ENCODE data around the gene EFNB2. TPM values are rescaled to one million over a fixed set of nuclear protein-coding genes. Genes with fewer than 3 reads are reported as not detected.

EFNB2 gene
- total and polyA plus RNA-seq, 2 donors (not counting 3 experiments of a cell fraction or from before 2014, with no cell fraction given), result 50.4 to 69.5 TPM

- no peaks in the 10 kb centered on the region for H3K27me3 ChIP-seq (ENCODE audit: control insufficient read depth in 2 of 2, insufficient read depth in 2 of 2, low read length in 2 of 2)
- no peaks in the 10 kb centered on the region for H3K9me3 ChIP-seq (replicated peaks; ENCODE audit: control insufficient read depth, insufficient read depth, low read length)
- no TSS peak for BruUV-seq (replicated peaks)
- ChIA-PET CTCF (interaction anchor here (2.1 kb wide), 1 partner anchor 20 kb away, joined by 5 read pairs; no protein-coding TSS in a partner anchor), POLR2A (no interaction called here)
- no peaks in the 10 kb centered on the region for H4K20me1 ChIP-seq (replicated peaks; ENCODE audit: control insufficient read depth, extremely low read depth, insufficient read depth, low read length)
- no peak overlapping the region for H2AFZ ChIP-seq (ENCODE audit: low read depth, low read length)
- H3K9me1 ChIP-seq (replicated peaks; ENCODE audit: control insufficient read depth, extremely low read depth, insufficient read depth, low read length), result no peaks in the 10 kb centered on the region
- no peaks in the 10 kb centered on the region for H3K79me2 ChIP-seq (ENCODE audit: control insufficient read depth, insufficient read depth, low read length)
- no peak overlapping the region for H3K27ac ChIP-seq (ENCODE audit: insufficient read depth, low read depth, low read length)
- no peak for FAIRE-seq
- H3K36me3 ChIP-seq (ENCODE audit: control insufficient read depth in 2 of 2, extremely low read depth in 1 of 2, insufficient read depth in 2 of 2, low read length in 2 of 2), result peaks cover 0 to 2% of the 10 kb centered on the region in 2 experiments
- dilution Hi-C loops (cut with MboI; ENCODE audit: extremely low pct_ligation_motif_present, low sequenced_read_pairs) (no loop called here), intact Hi-C loops (cut with micrococcal nuclease) (no loop called here)
- TF ChIP-seq MAX (IDR thresholded peaks at IDR 0.05; ENCODE audit: insufficient read depth, insufficient read length) (no peak), CTCF (IDR thresholded peaks at IDR 0.05; ENCODE audit: extremely low read depth in 1 of 2, insufficient read depth in 1 of 2, low read depth in 1 of 2, low read length in 2 of 2) (no peak), MYC (IDR thresholded peaks at IDR 0.05; ENCODE audit: low read depth, low read length) (no peak), GATA2 (IDR thresholded peaks at IDR 0.05; ENCODE audit: insufficient read depth, insufficient read length, low read depth, low read length) (no peak), POLR2A (IDR thresholded peaks at IDR 0.05; ENCODE audit: low read depth, low read length) (no peak), POLR2AphosphoS5 (IDR thresholded peaks at IDR 0.05; ENCODE audit: insufficient read depth, low read depth, low read length) (no peak), EZH2 (IDR thresholded peaks at IDR 0.05; ENCODE audit: borderline replicate concordance, low read depth, low read length, severe bottlenecking) (no peak), JUN (IDR thresholded peaks at IDR 0.05; ENCODE audit: borderline replicate concordance, insufficient read depth, insufficient read length, low read depth) (no peak), FOS (IDR thresholded peaks at IDR 0.05; ENCODE audit: borderline replicate concordance, insufficient read depth, low read length) (no peak)
- no peak overlapping the region for H3K9ac ChIP-seq (replicated peaks; ENCODE audit: extremely low read depth, insufficient read depth, low read length)
- no peak overlapping the region for H3K4me2 ChIP-seq (ENCODE audit: insufficient read depth, low read length)
- no peak overlapping the region for H3K4me3 ChIP-seq (replicated peaks in 1 of 3; ENCODE audit: insufficient read depth in 1 of 3, low read depth in 1 of 3, low read length in 3 of 3)
- DNase-seq (ENCODE audit: low read depth, low spot score), result no peak
- peaks cover 4% of the 10 kb centered on the region for H3K4me1 ChIP-seq (ENCODE audit: control insufficient read depth, extremely low read depth, insufficient read depth, low read length)
Measured at GRCh38 chr13:106486287-106486686, 49.2 kb downstream of the EFNB2 start.
